Activated T-cell treated with anti-CD3 and anti-CD28 coated beads for 24 hours (primary cell): ENCODE results near the gene BLOC1S3.

ENCODE experiments used
- DNase-seq: peaks from one replicate; pipeline ENCODE4 v3.0.0-alpha.2; 2020; ENCODE audit warnings: low read depth

BLOC1S3 gene

GRCh38 chr19:45178262-45179071 lies at the start of gene BLOC1S3:
Gene BLOC1S3 (plus strand): TSS chr19:45178784. CDS start chr19:45179297, 513 bp downstream.
- DNase-seq: peak; percentile 99

GRCh38 chr19:45128806-45129205 lies 49.8 kb upstream of the BLOC1S3 start:
- DNase-seq: no peak

GRCh38 chr19:45130236-45130635 lies 48.3 kb upstream of the BLOC1S3 start:
- no peak for DNase-seq

GRCh38 chr19:45130888-45131615 lies 47.5 kb upstream of the BLOC1S3 start:
- DNase-seq: no peak

GRCh38 chr19:45133661-45134060 lies 44.9 kb upstream of the BLOC1S3 start:
- no peak for DNase-seq

GRCh38 chr19:45135176-45135885 lies 43.3 kb upstream of the BLOC1S3 start:
- DNase-seq: no peak

GRCh38 chr19:45136507-45137178 lies 41.9 kb upstream of the BLOC1S3 start:
- no peak for DNase-seq

GRCh38 chr19:45137179-45137761 lies 41.3 kb upstream of the BLOC1S3 start:
- DNase-seq: no peak

- no peak for DNase-seq
These were observed 40.3 kb upstream of the BLOC1S3 start for GRCh38 chr19:45138303-45138751.

- no peak for DNase-seq
These were observed 39.1 kb upstream of the BLOC1S3 start for GRCh38 chr19:45139286-45140143.

GRCh38 chr19:45140144-45140503 lies 38.5 kb upstream of the BLOC1S3 start:
- DNase-seq: no peak

GRCh38 chr19:45140533-45140932 lies 38.1 kb upstream of the BLOC1S3 start:
- no peak for DNase-seq

GRCh38 chr19:45141203-45141900 lies 37.2 kb upstream of the BLOC1S3 start:
- DNase-seq: no peak

- DNase-seq: no peak
These were observed 36.4 kb upstream of the BLOC1S3 start for GRCh38 chr19:45142016-45142725.

- DNase-seq: no peak
These were observed 35.9 kb upstream of the BLOC1S3 start for GRCh38 chr19:45142726-45143110.

GRCh38 chr19:45144431-45145269 lies 33.9 kb upstream of the BLOC1S3 start:
- DNase-seq: no peak

GRCh38 chr19:45145270-45146189 lies 33.1 kb upstream of the BLOC1S3 start:
- DNase-seq: no peak
